ENCODE measurements around the gene MAN2A2. TPM values are rescaled to one million over a fixed set of nuclear protein-coding genes. Genes with fewer than 3 reads are reported as not detected.
"Not testable (repeated sequence)": the region's sequence is repeated elsewhere in the genome, so short reads cannot be mapped to it uniquely, and the experiment has no call there.

MAN2A2 gene
- total RNA-seq, 1 donor from 2014 or later, result 257 TPM

GRCh38 chr15:90915216-90915807, 12.2 kb downstream of the MAN2A2 start:
- intact Hi-C loops (cut with micrococcal nuclease), result no loop called here

DNA sequence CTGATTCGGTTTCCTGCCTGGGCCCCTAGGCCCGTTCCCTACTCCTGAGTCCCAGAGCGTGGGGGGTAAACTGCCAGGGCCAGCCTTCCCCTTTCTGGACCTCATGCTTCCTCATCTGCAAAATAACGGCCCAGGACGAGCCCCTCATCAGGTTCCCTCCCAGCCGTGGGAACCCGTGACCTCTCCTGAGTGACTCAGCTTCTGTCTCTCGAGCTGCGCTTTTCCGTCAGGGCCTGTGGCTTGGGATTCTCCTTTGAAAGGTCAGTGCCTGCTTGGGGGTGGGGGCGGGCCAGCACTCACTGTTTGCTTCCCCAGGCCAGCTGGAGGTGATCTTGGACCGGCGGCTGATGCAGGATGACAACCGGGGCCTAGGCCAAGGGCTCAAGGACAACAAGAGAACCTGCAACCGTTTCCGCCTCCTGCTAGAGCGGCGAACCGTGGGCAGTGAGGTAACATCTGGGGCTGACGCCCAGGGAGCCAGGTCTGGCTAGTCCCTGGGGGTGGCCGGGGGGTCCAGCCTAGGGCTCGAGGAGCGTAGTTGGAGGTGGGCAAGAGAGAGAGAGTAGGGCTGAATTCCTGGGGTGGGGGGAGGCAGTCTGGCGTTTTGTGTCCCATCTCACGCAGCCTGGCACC, 12.8 kb downstream of the MAN2A2 start:
- intact Hi-C loops (cut with micrococcal nuclease), result no loop called here

DNA sequence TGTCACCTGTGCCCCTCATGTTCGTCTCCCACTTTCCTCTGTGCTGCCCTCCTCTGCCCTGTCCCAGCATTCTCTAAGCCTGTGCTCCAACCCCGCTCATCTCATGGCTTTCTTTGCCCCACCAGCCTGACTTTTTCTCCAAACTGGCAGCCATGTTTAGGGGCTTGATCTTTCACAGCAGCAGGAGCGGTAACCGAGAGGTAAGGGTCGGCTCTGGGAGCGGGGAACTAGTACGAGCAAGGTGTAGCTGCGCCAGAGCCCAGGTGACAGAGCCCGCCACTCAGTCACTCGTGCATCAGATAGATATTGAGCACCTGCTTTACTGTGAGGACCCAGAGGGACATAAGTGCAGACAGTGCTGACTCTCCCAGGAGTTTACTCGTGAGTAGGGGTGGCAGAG, 13.4 kb downstream of the MAN2A2 start:
- intact Hi-C loops (cut with micrococcal nuclease), result no loop called here

DNA sequence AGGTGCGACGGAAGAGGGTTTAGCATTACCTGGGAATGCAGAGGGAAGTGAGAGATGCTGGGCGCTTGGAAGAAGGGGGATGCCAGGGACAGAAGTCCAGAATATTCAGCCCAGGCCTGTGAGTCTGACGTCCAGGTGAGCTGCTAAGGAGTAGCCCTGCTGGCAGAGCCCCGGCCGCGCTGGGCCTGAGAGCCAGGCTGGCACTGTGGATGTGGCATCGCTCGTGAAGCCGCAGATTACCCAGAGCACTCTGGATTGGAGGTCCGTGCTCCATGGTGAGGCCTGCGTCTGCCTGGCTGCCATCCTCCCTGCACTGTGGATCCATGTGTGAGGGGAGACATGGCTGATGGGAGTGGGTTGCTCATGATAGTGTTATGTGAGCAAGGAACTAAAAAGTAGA, 14.5 kb downstream of the MAN2A2 start:
- intact Hi-C loops (cut with micrococcal nuclease), result no loop called here

DNA sequence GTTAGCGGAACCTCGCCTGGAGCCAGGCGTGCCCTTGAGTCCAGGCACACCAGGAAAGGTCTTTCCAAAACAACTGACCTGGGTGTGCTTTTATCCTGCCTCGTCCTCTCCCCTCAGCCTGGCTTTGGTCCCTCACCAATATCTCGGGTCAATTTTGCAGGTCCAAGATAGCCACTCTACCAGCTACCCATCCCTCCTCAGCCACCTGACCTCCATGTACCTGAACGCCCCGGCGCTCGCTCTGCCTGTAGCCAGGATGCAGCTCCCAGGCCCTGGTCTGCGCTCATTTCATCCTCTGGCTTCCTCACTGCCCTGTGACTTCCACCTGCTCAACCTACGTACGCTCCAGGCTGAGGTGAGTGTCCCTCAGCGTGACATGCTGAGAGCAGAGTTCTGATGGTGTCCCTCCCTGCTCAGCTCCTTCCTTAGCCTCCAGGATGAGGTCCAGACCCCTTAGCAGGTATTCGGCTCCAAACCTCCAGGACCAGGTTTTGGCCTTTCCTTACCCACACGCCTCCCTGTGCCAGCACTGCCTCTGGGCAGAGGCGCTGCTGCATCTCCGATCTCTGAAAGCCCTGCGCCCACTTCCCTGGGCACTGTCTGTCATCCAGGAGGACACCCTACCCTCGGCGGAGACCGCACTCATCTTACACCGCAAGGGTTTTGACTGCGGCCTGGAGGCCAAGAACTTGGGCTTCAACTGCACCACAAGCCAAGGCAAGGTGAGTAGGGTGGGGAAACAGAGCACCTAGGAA, 15.1 kb downstream of the MAN2A2 start:
- intact Hi-C loops (cut with micrococcal nuclease), result no loop called here

DNA sequence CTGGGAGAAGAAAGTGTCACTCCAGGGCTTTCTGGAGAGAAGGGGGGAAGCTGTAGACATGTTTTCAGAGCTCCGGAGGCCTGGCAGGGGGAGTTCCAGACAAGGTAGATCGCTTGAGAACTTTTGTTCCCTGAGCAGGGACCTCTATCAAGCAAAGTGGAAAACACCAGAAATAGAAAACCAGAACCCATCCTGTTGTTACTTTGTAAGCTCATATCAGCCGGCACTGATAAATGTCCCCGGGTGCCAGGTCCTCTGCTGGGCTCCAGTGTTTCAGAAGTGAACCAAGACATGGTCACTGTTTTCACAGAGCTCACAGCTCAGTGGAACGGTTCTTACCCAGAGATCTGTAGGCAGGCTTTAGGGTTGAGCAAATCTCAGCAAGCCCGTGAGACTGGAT, 15.7 kb downstream of the MAN2A2 start:
- intact Hi-C loops (cut with micrococcal nuclease), result no loop called here

- intact Hi-C loops (cut with micrococcal nuclease), result no loop called here
Measured at GRCh38 chr15:90921887-90922286, 18.8 kb downstream of the MAN2A2 start.

- intact Hi-C loops (cut with micrococcal nuclease), result not testable (repeated sequence)
Measured at GRCh38 chr15:90922712-90923322, 19.7 kb downstream of the MAN2A2 start.

DNA sequence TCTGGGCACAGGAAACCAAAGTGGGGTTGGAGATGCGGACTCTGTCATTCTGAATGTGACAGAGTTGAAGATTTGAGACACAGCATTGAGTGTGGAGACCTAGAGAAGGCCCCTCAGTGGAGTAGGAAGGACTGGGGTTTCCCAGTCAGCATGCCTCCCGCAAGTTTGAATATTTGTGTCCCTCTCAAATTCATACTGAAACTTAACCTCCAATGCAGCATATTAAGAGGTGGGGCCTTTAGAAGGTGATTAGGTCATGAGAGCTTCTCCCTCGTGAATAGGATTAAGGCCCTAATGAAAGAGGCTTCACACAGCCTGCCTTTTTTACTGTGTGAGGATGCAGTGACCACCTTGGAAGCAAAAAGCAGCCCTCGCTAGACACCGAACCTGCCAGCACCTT, 21.3 kb downstream of the MAN2A2 start:
- intact Hi-C loops (cut with micrococcal nuclease), result loop anchor here (1.0 kb wide), 1 partner anchor 22 kb away; no protein-coding TSS in a partner anchor

- intact Hi-C loops (cut with micrococcal nuclease), result not testable (repeated sequence)
Measured at GRCh38 chr15:90926766-90927165, 23.7 kb downstream of the MAN2A2 start.

DNA sequence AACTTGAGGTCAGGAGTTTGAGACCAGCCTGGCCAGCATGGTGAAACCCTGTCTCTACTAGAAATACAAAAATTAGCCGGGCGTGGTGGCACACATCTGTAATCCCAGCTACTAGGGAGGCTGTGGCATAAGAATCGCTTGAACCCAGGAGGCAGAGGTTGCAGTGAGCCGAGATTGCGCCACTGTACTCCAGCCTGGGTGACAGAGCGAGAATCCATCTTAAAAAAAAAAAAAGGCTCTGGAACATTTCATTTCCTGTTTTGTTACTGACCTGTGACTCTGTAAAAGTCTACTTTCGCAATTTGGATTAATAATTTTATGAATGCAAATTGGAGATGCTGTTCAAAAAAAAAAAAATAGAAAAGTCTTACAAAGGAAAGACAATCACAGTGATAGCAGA, 25.0 kb downstream of the MAN2A2 start:
- intact Hi-C loops (cut with micrococcal nuclease), result not testable (repeated sequence)

DNA sequence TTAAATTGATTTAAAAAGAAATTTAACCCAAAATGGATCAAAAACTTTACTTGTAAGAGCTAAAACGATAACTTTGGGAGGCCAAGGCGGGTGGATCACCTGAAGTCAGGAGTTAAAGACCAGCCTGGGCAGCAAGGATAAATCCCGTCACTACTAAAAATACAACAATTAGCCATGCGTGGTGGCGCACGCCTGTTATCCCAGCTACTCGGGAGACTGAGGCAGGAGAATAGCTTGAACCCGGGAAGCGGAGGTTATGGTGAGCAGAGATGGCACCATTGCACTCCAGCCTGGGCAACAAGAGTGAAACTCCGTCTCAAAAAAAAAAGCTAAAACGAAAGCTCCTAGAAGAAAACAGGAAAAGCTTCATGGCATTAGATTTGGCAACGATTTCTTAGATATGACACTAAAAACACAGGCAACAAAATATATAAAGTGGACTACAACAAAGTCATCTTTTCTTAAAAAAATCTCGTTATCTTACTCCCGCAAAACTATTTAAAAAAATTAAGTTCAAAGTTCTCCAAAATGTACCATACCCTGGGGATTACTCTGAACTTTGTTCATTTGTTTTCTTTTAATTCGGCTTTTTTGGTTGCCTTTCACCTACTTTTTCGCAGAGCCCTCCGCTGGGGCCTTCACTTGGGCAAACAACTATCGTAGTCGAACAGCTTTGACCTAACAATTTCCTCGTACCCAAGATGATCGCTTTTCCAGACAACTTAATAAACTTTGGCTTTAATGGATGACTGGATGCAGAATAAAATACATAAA, 26.3 kb downstream of the MAN2A2 start:
- intact Hi-C loops (cut with micrococcal nuclease), result loop anchor here (1.0 to 10.0 kb wide), 11 partner anchors 57 to 1975 kb away; partner anchors contain the start of genes AP3S2, CHD2 and NGRN

DNA sequence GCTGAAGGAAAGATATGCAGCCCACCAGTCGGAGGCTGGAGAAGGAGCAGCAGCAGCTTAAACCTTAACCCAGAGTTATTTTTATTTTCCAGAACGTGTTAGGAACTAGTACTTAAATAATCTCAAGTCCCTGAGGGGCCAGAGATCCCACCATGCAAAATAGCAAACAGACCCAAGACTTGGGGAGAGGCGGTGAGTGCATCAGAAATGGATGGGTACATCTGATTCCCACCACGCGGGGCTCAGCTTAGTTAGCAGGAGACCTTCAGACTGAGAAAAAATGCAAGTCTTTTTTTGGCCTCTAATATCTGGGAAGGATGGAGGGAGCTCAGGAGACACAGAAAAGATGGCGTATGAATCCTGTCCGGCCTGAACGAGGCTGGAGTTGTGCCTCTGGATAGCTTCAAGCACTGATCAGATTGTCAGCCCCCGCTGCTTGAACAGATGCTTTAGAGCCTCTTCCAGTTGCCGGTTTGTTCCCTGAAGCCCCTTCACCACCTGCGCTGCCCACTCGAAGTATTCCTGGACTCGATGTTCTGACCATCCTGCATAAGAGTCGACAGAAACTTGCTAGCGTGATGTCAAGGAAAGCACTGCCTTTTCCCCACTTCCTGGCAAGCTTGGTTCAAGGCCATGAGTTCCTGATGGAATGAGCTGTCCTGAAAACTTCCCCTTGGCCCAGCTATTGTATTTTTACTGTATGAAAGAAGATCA, 27.9 kb downstream of the MAN2A2 start:
- intact Hi-C loops (cut with micrococcal nuclease), result loop anchor here (1.0 to 10.0 kb wide), 11 partner anchors 59 to 1974 kb away; partner anchors contain the start of genes AP3S2, CHD2 and NGRN

DNA sequence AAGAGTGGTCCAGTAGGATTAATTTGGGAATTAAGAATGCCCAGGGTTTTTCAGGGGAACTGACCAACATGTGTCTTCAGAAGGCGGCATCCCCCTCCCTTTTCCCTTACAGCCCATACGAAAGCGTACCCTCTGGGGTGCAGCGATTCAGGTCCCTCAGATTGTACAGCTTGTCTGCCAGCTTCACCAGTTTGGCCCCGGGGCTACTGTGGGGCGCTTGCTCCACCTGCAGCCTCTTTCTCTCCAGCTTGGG, 28.4 kb downstream of the MAN2A2 start:
- intact Hi-C loops (cut with micrococcal nuclease), result loop anchor here (1.0 to 10.0 kb wide), 9 partner anchors 59 to 1973 kb away; partner anchors contain the start of genes AP3S2 and CHD2

DNA sequence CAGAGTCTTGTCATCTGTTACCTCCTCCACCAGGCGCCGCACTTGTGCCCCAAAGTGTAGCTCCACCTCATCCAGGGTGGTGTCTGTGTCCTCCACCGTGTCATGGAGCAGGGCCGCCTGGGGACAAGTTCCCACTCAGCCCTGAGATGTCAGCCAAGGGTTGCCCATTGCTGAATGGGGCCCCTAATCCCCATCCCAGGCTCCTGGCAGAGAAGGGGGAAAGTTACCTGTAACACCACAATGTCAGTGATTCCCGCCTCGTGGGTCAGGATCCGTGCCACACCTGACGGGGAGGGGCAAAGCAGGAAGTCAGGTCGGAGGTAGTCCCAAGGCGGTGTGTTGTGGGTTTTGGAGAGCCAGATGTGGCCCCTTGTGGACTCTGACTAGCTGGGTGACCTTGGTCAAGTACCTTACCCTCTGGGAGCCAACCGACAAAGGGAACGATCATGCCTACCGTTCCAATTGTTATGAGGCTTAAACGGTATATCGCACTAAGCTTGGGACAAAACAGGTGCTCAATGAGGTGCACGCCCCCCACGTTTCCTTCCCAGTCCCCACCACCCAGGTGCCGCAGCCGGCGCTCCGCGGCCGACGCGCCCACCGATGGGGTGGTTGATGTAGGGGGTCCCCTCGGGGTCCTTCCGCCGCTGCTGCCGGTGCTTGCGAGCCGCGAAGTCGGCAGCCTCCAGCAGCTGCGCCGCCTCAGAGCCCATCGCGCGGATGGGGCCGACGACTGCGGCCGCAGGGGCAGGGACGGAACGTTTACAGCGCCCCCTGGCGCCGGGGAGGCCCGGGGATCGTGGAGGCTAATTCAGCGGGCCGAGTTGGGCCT, 28.9 kb downstream of the MAN2A2 start, which contains the start of gene HDDC3:
Gene HDDC3 (minus strand): TSS at position 722 of the 832 bp plus-strand sequence. CDS start 9 bp downstream, at position 713.
- intact Hi-C loops (cut with micrococcal nuclease), result loop anchor here (1.0 to 10.0 kb wide), 9 partner anchors 60 to 1973 kb away; partner anchors contain the start of genes AP3S2 and CHD2

- intact Hi-C loops (cut with micrococcal nuclease), result loop anchor here (5.0 to 10.0 kb wide), 7 partner anchors 60 to 1972 kb away; partner anchors contain the start of genes AP3S2 and CHD2
Measured at GRCh38 chr15:90932660-90932991, 29.5 kb downstream of the MAN2A2 start.

DNA sequence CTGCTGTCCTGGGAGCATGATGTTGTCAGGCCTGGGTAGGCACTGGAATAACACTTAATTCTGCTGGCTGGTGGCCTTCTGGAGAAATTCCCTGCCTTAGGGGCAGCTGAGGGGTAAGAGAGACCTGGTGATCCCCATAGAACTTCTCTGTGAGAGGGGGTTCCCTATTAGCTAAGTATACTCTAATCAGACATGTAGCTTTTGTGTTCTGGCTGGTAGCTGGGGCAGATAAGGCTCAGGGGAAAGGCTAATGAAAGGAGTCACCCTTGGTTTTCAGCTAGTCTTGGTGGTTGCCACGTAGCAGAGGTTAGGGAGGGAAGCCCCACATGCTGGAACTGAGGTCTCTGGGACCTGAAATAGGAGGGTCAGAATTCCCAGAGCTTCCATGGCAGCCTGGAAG, 30.2 kb downstream of the MAN2A2 start:
- intact Hi-C loops (cut with micrococcal nuclease), result loop anchor here (5.0 to 10.0 kb wide), 7 partner anchors 61 to 1972 kb away; partner anchors contain the start of genes AP3S2 and CHD2

DNA sequence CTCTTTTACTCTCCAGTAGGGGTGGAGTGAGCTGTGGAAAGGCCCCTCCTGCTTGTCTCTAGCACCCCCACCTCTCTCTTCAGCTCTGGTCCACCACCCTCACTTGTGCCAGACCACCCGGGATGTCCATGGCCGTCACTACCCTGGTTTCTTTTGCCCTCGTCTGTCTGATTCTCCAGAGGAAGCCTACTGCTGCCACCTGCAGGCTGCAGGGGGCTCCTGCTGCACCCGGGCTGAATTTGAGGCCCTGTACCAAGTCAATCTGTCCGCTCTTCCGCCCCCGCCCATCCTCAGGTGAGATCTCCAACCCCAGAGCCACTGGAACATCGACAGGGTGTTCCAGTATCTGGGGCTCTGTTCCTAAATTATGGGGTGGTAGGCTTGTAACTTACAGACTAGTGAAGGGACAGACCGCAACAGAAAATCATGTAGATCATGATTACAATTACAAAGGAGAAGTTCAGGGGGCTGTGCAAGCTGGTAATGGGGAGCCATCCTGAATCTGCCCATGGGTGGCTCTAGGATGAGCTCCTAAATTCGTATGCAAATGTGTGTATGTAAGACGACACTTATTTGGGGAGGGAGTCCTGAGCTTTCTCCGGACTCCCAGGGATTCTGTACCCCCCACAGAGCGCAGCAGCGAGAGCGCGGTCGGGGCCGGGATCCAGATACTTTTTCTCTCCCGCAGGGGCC, 31.3 kb downstream of the MAN2A2 start:
- intact Hi-C loops (cut with micrococcal nuclease), result loop anchor here (1.0 to 10.0 kb wide), 13 partner anchors 31 to 1970 kb away; partner anchors contain the start of genes AP3S2, BLM, CHD2 and IQGAP1
